ENCODE results near the gene SFXN2.
"Not testable (repeated sequence)": the region's sequence is repeated elsewhere in the genome, so short reads cannot be mapped to it uniquely, and the experiment has no call there.

SFXN2 gene

DNA sequence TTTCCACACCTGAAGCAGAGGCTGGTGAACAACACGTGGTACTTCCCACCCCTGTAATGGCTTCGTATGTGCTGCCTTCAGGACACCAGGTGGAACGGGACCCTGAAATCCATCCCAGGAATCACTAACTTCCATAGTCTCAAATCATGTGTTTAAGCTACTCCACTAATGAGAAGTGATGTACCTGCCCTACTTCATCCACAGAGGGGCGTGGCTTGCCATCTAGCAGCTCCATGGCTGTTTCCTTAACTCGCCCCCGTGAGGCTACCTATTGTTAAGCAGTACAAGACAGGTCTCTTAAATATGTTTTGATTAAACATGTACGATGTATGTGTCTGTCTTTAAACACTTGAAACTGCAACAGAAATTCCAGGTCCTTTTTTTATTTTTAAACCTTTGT lies 32.0 kb upstream of the SFXN2 start:
- no peak for DNase-seq

DNA sequence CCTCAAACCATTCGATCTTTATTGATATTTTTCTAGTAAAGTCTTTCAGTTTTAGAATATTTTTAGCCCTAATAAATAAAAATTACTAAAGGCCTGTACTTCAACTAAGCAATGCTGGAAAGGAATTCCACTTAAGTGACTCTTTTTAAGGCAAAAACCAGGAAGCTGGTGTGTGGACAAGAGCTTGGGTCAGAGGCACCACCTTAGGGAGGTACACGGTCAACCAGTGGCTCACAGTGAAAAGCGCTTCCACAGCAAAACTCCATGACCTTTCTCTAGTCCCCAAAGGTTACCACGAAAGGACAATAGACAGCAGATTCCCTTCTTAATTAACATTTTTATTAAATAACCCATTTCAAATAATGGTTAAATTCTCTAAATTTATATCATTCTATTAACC lies 31.5 kb upstream of the SFXN2 start:
- no peak for DNase-seq

DNA sequence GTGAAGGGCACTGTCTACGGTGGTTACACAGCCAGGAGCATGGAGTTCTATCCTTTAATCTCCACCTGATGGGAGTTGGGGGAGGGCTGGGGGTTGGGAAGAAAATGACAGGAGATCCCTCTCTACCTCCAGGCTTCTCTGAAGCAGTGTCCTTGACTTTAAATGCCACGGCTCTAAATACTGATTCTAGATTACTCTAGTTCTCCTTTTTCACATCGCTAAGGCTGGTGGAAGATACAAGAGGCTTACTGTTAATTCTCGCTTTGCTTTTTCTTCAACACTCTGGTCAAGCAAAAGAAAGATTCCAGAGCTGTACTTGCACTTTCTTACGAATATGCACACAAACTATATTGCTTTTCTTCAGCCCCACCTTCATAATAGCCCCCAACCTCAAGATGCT lies 30.7 kb upstream of the SFXN2 start:
- peak; percentile 27 for DNase-seq

DNA sequence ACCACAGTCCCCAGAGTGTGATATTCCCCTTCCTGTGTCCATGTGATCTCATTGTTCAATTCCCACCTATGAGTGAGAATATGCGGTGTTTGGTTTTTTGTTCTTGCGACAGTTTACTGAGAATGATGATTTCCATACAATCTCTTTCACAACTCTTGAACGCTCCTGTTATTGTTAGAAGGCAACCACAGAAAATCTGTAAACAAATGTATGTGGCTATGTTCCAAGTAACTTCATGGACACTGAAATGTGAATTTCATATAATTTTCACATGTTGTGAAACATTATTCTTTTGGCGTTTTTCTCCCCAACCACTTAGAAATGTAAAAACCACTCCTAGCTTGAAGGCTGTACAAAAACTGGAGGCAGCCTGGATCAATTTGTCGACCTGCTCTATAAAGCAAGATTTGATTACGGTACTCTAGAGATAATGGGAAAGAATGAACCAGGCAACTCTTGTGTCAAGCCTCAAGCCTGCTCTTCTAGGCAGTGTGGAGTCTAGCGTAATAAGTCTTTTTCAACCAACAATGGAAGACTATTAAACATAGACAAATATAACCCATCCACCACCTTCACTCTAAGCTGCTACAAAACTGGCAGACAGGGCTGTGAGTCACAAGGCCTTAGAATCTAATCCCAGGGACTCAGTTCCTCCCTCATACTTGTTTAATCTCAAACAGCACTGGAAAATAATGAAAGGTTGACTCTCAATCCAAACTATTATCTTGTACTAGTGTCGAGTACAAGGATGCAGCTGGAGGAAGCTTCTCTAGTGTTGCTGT lies 23.0 kb upstream of the SFXN2 start:
- no peak for DNase-seq

DNA sequence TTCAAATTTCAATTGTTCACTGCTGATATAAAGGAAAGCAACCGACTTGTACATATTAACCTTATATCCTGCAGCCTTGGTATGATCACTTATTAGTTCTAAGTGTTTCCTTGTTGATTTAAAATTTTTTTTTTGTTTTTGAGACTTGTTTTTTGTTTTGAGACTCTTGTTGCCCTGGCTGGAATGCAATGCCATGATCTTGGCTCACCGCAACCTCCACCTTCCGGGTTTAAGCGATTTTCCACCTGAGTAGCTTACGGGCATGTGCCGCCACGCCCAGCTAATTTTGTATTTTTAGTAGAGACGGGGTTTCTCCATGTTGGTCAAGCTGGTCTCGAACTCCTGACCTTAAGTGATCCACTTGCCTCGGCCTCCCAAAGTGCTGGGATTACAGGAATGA lies 19.0 kb upstream of the SFXN2 start:
- not testable (repeated sequence) for DNase-seq

DNA sequence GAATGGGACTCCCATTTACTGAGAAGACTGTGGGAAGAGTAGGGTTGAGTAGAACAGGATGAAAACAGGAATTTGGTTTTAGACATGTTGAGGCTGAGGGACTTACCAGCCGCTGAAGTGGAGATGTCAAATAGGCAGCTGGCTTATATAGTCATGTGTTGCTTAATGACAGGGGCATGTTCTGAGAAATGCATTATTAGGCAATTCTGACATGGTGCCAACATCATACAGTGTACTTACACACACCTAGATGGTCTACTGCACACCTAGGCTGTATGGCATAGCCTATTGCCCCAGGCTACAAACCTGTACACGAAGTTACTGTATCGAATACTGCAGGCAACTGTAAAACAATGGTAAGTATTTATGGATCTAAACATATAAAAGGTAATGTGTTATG lies 17.7 kb upstream of the SFXN2 start:
- no peak for DNase-seq

DNA sequence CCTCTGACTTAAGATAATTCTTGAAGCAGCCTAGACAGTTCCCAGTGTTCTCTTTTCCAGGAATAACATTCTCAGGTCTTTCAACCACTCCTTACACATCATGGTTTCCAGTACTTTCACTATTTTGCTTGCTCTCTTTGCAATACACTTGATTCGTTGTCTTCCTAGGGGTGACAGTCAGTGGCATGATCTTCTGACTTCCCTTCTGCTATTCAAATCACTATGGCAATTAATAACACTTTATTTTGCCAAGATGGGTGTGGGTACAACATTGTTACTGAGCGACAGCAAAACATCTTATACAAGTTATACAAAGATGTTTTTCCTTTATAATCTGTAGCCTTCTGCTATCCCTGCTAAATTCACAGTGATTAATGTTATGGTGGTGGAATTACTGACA lies 15.5 kb upstream of the SFXN2 start:
- no peak for DNase-seq

DNA sequence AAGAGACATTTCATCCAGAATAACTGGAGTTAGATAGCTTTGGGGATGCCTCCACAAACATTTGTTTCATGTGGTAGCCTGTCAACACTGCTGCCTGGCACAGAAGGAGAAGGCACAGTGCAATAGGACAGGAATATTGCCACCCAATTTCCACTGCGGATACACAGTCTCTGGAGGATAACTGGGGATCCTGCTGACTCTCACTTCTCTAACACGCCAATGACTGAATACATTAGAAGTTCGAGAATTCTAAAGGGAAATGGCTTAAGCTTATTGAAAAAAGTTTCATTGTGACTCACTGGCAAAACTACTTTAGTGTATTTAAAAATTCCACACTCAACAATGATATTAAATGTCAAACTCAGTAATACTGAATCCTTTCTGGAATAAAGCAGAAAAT lies 13.2 kb upstream of the SFXN2 start:
- no peak for DNase-seq

DNA sequence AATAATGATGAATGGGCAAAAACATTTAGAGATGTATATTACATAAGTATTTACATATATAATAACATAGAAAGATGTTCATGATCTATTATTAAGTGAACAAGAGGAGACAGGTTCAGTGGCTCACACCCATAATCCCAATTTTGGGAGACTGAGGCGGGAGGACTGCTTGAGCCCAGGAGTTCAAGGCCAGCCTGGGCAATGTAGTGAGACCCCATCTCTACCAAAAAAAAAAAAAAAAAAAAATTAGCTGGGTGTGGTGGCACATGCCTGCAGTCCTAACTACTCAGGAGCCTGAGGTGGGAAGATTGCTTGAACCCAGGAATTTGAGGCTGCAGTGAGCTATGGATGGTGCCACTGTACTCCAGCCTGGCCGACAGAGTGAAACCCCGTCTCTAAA lies 12.6 kb upstream of the SFXN2 start:
- no peak for DNase-seq

DNA sequence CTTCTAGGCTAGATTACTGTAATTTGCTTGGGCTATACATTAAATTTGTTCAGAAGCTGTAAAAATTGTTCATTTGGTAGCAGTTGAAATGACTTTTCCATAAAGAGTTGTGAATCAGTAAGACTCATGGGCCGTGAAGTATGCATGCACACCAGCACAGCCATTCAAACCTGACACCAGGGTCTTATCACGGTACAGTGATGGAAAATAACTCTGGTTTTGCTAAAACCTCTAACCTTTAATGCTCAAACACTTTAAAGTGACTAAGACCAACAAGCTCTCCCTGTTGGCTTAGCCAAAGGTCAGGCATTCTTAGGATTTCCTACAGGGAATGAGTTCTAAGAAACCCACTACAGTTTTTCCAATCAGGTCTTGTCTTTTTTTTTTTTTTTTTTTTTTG lies 11.7 kb upstream of the SFXN2 start:
- DNase-seq, result no peak

DNA sequence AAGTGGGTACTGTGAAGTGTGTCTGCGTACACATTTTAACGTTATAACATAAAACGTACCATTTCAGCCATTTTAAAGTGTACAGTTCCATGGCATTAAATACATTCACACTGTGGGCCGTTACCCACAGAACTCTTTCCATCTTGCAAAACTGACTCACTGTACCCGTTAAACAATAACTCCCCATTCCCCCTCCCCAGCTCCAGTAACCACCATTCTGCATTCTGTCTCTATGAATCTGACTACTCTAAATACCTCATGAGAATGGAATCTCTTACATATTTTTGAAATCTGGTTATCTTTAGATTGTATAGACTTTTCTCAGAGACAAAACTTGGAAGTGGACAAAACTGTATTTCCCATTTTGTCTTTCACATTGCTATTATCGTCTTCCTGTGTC lies 9.5 kb upstream of the SFXN2 start:
- DNase-seq, result no peak

DNA sequence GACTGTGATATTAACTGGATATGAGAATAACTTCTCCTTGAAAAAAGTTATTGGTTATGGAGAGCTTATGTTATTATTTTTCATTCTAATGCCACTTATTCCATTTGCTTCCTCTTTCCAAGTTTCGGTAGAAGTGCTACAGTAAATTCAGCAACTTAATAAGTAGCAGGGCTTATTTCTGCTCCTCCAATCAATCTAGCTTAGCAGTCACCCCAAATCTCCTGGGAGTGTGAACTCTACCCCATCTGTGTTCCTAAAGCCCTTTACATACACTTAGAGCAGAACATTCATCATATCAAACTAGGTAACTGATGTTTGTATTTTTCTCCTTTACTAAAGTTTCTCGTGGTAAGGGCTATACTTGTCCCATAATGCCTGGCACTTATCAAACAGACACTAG lies 8.9 kb upstream of the SFXN2 start:
- DNase-seq, result no peak

DNA sequence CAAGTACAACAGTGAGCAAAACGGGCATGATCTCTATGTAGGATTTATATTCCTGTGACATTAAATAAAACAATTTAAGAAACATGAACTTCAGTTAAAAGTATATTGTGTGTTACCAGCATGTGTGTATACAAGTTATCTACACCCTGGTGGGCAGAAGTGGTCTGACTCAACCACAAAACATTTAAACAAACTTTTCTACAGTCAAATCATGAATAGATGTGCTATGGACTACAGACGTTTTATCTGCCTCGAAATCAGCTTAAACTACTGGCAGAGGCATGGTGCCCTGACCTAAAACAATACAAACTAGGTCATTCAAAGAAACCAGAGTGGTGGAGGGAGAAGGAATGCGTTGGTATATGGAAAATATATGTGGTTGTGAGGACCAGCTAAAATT lies 3.8 kb upstream of the SFXN2 start:
- DNase-seq, result peak; percentile 61

DNA sequence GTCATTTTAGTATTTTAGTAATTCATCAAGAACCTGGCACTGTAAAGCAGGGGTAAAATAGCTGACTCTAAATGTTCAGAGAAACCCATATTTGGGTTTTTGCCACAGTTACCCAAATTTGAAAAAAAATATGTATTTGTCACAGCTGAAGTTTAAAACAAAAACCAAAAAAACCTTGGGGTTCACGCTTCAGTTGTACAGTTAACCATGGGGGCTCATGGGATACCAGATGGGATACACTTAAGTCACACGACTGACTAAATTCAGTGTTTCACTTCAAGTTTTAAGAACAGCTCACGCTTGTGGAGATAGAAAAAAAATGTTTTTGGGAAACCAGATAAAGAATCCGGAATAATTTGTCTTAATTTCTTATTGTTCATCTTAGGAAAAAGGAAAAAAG lies 2.3 kb upstream of the SFXN2 start:
- no peak for DNase-seq

DNA sequence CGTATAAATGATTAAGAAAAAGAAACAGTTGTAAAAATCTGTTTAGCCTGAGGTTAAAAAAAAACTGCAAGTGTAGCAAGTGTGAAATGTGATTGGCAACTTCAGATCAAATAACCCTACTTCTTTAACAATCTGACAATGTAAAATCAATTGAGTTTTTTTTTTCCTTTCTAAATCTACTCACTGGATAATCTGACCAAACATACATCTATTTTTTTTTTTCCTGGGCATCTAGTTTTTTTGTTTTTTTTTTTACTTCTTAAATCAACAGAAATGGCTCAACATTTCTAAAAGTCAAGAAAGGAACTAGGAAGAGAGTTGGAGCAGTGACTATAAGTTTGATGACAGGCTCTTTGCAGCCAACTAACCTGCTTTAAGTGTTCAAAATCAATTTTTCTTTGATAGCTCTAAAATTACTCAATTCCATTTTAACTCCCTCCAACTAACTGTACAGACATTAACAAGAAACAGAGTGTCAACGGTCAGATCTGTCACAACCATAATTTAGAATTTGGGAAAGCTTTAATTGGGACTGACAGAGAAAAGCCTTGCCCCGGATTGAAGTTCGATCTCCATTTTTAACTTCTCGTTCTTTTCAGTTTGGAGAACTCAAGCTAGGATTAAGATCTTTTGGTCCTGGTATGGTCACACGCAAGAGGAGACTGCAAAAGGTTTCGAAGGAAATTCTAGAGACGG lies 1.4 kb upstream of the SFXN2 start:
- no peak for DNase-seq

DNA sequence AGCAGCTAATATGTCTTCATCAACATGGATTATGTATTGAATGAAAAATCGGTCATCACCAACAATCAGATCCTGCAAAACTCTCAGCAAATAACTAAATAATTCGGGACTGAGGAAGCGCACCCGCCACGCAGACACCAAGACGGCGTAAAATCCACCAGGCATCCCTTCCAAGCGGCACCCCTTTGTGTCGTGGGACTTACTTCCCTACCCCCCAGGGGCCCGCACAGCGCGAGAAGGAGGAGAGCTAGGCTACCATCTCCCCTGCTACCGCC lies 960 bp upstream of the SFXN2 start:
- no peak for DNase-seq

DNA sequence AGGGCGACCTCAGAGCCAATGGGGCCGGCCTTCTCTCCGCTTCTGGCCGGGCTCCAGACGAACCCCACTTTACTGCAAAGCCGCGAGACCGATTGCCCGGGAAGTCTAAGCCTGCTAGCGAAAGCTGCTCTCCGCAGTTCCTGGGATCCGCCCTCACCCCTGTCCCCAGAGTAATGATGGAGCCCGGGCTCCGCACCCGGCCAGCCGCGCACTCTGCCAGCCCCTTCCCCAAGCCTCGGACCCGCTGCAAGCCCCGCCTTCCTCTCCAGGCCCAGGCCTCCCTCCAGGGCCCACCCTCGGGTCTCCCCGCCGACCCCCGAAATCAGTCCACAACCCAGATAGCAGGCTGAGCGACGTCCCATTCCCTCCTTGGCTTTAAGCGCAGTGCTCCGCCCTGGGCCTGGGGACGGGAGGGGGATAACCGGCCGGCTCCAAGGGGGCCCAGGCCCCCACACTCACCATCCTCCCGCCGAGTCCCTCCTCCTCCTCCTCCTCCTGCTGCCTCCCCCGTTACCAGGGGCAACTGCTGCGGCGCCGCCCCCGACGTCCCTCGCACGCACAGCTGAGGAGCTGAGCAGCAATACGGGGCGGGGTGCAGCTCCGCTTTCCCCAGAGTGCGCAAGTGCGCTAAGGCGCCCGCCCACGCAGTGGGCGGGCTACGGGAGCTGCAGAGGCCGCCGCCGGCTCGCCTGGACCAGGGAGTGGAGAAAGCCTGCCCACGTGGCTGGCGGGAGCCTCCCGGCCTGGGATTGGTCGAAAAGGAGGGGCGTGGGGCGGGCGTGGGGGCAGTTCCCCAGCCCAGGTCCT lies 419 bp upstream of the SFXN2 start, which contains the start of gene ARL3:
Gene ARL3 (minus strand): TSS at position 584 of the 807 bp plus-strand sequence. CDS start 122 bp downstream, at position 462.
- peak; percentile 99 for DNase-seq

DNA sequence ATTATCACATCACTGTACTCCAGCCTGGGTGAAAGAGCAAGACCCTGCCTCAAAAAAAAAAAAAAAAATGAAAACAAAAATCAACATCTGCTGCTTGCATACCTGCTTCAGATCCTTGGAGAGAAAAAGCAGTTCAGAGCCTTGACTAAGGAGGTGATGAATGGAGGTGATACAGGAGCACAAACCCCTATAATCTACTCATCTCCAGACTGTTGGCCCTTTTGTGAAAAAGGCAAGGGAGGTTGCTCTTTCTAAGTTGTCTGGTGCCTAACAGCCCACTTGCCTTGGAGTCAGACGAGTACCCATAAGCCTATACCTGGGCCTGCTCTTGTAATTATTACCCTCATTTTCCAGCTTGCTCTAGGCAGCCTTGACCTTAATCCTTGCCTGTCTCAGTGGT lies 1.4 kb downstream of the SFXN2 start:
- no peak for DNase-seq

DNA sequence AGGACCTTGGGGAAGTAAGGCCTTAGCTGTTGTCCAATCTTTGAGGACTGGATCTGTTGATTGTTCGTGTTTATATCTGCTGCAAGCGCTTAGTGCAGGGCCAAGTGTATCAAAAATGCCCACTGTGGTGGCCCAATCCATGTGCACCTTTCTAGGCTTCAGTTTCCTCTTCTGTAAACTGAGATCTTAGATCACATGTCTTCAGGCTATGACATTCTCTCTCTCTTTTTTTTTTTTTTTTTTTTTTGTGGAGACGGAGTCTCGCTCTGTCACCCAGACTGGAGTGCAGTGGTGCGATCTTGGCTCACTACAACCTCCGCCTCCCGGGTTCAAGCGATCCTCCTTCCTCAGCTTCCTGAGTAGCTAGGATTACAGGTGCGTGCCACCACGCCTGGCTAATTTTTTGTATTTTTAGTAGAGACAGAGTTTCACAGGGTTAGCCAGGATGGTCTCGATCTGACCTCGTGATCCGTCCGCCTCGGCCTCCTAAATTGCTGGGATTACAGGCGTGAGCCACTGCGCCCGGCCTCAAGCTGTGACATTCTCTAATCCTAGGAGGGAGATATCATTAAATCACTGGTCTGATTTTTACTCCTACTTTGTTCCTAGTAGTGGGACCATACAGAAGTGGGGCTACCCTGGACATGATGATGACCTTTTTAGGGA lies 2.6 kb downstream of the SFXN2 start:
- not testable (repeated sequence) for DNase-seq

DNA sequence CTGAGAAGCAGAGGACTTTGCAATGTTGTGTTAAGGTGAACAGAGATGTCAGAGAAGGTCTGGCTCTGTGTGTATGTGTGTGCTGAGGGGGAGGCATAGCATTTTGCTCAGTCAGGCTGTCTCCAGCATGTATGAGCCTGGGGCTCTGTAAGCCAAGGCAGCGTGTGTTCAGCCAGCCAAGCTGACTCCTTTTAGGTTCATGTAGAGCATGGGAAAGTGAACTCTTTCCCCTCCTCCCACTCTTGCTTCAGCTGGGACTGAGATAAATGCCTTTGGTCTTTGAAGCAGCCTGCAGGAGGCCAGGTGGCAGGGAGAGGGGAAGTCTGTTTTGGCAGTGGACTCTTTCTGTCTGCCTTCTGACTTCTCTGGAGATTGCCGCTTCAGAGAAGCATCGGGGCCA lies 3.8 kb downstream of the SFXN2 start:
- peak; percentile 65 for DNase-seq

DNA sequence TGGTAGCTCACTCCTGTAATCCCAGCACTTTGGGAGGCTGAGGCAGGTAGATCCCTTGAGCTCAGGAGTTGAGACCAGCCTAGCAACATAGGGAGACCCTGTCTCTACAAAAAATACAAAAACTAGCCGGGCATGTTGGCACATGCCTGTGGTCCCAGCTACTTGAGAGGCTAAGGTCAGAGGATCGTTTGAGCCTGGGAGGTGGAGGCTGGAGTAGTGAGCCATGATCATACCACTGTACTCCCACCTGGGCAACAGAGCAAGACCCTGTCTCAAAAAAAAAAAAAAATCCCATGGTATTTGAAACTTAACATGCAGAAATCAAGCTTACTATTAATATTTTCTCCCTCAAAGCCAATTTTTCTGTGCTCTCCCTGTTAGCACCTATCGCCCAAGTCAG lies 5.9 kb downstream of the SFXN2 start:
- DNase-seq, result no peak

DNA sequence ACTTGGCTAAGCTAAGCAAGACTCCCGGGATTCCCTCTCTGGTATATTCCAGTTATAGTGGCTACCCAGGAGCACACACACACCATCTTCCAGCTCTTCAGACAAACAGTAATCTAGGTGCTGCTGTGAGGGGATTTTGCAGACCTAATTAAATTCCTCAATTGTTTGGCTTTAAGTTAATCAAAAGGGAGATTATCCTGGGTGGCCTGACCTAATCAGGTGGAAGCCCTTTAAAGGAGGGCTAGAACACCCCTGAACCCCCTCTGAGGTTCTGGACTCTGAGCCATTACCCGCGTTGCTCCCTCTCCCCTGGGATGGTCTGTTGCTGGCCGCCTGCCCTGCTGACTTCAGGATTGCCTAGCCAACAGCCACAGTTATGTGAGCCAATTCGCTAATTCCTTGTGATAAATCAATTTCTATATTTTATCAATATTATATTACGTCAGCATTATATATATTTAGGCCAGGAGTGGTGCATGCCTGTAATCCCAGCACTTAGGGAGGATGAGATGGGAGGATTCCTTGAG lies 6.4 kb downstream of the SFXN2 start:
- DNase-seq, result no peak

DNA sequence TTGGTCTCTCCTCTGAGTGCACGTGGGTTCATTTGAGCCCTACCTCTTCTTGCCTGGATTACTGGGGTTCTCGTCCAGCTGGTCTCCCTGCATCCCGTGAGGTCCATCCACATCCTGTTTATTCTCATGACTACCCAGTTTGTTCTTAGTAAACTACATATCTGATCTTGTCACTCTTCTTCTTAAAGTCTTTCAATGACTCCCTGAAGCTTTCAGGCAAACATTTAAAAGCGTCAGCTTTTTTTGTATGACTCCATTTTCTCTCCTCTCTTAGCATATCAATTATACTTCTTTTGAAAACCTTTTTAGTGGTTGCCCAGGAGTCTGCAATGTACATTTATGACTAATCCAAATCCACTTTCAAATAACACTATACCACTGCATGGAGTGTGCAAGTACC lies 7.5 kb downstream of the SFXN2 start:
- DNase-seq, result no peak
